Activated CD4-positive, alpha-beta T cell treated with anti-CD3 and anti-CD28 coated beads for 1 hour (primary cell): Measurements from ENCODE around the gene DPF3.

Source experiments
- DNase-seq: peaks from one replicate; pipeline ENCODE4 v3.0.0-alpha.2; 2020

The DPF3 gene

DNA sequence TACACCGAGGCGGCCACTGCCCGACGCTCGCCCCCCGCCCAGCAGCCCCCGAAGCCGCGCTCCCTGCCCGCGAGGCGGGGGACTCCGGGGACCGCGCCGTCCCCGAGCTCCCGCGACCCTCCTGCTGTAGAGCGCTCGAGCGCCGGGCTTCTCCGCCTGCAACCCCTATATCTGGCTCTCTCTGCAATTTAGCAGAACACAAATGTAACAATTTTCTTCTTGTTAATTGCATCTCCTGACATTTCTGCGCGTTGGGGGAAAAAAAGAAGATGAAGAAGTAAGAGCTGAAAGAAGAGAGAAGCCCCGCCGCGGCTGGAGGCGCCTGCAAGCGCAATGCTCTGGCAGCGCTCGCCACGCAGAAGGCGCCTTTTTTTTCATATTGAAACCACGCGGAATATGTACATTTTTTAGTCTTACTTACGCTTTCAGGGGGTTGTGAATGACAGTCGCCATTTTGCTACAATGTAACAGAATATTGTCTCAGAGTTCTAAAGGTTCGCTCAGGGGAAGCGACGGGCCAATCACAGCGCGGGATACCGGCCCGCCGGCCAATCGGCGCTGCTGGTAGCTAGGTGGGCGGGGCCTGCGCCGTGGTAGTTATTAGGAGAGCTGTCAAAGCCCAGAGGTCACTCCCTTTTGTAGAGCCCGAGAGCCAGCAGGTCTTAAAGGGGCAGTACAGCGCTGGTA lies at the start of gene DPF3:
Gene DPF3, minus strand, starts transcription at position 466 of the 687 bp plus-strand sequence. Its CDS starts 13 bp downstream, at position 453.
- DNase-seq = peak; percentile 87

DNA sequence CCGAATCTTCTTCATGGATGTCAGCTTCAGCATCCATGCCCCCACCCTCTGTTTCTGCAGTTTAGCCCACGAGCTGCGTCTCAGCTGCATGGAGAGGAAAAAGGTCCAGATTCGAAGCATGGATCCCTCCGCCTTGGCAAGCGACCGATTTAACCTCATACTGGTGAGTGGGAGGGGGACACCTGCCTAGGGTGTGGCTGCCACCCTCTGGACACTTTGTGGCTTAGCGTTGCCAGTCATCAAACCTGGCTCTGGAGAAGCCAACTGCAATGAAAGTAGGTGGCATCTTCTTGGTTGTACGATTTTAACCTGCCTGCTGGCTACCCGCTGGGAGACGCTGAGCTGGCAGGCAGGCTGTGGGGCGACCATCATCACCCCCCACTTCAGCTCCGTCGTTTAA lies 49.0 kb upstream of the DPF3 start:
- no peak for DNase-seq

DNA sequence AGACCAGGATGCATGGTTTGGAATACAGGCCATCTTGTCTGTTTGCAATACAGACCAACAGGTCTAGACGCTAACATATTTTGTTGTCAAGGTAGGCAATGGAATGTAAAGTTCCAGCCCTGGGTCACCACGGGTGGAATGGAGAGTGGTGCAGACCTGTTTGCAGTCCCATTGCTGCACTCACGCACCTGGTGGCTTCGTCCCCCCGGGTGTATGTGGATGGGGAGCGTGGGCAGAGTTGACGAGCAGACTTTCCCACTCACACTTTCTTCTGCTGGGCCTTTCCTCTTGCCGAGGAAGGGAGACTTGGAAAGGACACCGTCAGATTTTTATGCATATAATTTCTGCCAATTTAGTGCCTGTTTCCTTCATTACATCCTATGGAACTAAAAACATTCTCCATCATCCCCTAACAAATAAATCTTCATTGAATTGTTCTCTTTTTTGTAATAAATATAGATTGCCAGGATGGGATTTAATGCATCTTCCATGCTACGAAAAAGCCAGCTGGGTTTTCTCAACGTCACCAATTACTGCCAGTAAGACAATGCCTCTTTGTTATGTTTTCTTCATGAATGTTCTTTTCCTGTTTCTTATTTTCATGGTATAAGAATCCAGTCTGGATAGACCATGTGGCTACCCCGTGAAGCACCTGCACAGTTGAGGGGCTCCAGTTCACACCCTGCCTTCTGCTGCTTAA lies 47.5 kb upstream of the DPF3 start:
- DNase-seq = no peak

DNA sequence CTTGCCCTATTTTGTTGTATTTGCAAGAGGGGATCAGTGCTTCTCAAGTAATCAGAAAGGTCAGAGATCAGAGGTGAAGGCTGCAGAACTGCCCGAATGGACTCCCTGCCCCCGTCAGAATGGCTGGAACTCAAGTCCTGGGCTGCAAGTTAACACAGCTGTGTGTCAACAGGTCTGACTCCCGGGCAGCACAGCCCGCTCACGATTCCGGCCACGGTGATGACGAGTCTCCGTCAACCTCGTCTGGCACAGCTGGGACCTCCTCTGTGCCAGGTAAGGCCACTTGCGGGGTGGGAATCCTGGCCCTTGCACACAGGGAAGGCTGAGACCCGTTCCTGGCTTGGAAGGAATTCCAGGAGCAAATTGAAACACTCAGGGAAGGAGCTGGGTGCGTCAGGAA lies 45.7 kb upstream of the DPF3 start:
- DNase-seq = no peak

DNA sequence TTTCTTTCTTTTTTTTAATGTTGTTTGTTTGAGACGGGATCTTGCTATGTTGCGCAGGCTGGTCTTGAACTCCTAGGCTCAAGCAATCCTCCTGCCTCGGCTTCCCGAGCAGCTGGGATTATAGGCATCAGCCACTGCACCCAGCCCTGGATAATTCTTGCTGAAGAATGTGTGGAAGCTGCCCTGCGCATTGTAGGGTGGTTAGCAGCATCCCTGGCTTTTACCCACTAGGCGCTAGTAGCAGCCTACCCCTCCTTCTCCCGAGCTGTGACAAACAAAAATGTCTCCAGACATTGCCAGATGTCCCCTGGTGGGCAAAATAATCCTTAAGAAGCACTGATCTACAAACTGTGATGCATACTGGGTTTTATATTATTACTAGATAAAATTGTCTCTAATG lies 39.0 kb upstream of the DPF3 start:
- DNase-seq = no peak

DNA sequence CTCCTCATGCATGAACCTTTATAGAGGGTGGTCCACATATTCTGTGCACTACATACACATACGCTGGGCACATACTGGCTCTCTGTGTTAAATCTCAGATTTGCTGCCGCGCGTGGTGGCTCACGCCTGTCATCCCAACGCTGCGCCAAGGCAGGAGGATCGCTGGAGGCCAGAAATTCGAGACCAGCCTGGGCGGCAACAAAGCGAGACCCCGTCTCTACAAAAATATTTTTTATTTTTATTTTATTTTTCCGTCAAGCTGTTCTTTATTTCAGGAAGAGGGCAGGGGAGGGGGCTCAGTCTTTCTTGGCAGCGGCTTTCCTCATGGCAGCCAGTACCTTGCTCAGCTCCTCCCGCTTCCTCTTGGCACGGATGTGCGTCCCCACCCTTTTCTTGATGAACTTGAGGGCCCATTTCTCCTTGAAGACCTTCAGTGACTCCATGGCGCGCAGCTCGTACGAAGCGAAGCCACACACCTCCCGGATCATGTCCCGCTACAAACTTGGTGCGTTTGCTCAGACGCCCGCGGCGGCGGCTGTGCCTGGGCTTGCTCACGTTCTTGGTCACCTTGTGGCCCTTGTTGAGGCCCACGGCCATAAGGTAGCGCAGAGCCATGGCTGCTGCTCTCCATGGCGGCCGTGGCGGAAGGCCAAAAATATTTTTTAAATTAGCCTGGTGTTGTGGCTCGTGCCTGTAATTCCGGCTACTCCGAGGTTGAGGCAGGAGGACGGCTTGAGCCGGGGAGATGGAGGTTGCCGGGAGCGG lies 35.6 kb upstream of the DPF3 start:
- DNase-seq = no peak

DNA sequence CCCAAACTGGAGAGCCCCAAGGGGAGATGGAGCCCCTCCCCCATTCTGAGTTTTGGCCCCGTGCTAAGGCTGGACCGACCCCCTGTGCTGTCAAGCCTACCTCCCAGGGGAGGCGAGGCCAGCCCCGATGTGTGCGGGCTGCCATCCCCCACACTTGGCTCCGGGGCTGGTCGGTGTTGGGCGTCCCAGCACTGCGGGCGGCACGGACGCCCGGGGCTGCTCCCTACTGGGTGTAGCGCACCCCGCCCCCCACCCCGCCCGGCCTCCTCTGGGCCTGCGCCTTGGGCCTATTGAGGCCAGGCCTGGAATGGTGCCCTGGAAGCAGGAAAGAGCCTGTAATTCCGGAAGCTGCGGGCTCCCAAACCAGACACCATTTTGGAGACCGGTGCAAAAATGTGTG lies 35.0 kb upstream of the DPF3 start:
- no peak for DNase-seq

DNA sequence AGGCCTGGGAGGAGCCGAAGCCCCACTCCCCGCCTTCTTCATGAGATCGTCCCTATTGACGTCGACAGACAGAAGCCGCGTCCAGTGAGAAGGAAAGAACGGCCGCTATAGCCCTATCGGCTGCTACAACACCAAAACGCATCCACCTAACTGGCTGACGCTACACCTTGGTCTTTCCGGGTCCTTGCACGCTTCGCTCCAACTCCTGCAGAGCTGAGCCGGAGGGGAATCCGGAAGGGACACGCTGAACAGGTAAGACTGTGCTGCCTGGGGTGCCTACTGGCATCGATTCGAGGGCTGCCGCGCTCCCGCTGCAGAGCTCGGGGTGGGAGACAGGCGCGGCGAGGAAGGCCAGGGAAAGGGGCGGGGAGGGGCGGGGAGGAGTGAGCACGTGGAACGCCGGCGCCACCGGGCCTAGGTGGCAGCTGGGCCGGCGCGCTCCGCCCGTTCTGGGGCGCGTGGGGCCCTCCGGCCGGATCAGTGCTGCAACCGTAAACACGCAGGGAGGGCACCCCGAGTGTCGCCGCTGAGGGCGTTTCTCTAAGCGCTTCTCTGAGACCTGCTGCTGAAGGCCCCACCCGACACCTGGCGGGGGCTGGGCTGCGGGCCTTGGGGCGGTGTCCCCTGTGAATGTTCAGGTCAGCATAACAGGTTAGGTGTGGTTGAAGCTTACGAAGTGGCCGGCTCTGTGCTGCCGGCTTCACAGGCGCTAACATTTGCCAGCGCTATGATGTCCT lies 32.6 kb upstream of the DPF3 start, which contains the start of gene DCAF4:
Gene DCAF4, plus strand, starts transcription at position 173 of the 737 bp plus-strand sequence. CDS start 11,515 bp downstream, outside the sequence.
- DNase-seq = peak; percentile 90

DNA sequence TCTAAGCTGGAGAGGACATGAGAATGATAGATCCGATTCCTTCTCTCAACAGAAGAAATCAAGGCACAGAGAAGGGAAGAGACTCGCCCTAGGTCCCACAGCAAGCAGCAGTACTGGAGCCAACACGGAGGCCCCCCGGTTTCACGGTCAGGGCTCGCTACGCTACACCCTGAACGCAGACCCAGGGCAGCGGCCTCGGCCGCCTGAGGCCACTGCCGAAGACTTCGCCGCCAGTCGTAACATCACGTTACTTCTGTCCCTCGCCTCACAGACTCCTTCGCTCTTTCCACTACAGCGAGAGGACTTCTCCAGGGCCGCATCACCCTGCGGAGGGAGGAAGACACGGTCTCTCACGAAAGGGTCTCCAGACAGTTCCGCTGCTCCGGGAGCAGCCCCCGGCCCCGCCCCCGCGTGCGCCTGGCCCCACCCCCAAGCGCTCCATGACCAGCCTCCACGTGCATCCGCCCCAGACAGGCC lies 32.0 kb upstream of the DPF3 start:
- no peak for DNase-seq

DNA sequence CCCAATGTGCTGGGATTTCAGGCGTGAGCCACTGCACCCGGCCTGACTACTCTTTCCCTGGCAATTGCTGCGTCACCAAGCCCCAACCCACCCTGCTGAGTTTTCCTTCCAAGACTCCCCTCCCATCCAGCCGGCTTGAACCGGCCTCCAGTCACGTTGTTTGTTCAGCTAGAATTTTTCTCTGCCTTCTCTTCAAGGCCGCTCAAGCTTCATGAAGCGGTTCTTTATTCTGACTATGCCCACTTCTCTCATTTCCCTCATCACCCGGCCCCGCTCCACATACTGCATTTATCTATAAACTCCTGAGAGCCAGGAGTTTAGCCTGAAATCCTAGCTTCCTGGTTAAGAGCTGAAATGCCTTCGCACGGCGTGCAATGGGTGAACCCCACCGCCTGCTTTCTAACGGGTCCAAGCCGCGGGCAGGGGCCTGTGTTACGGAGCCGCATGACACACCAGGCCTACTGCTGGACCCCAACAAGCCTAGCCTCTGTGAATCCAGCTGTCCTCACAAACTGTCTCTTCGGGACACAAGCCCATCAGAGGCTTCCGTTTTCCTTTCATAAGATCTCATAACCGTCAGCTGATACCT lies 31.4 kb upstream of the DPF3 start:
- DNase-seq = no peak

DNA sequence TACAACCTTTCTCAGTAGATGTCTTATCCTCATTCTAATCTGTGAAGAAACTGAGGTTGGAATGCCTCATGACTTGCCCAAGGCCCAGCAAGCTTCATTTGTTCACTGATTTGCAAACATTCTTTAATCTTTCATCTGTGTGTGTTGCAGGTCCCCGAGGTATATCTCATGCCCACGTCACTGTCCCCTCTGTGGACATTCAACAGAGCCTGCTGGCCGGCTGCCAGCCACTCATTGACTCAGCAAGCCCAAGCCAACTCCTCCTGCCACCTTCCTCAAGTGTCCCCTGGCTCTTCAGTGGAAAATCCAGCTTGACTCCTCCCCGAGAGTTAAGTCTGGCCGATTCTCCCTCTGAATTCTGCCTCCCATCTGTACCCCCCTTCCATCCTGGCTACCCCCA lies 30.4 kb upstream of the DPF3 start:
- DNase-seq = no peak

DNA sequence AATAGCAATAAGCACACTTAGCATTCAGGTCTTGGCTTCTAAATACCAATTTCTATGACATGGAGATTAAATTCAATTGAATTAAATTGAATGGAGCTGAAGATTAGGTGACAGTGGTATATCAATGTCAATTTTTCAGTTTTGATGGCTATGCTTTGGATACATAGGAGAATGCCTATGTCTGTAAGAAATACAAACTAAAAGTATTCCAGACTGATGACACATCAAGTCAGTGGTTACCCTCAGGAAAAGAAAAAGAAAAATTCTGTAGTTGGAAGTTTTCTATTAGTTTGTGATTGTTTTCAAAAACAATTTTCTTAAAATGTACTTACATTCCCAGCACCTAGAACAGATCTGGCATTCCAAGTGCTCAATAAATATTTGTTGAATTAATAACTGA lies 27.5 kb upstream of the DPF3 start:
- no peak for DNase-seq

DNA sequence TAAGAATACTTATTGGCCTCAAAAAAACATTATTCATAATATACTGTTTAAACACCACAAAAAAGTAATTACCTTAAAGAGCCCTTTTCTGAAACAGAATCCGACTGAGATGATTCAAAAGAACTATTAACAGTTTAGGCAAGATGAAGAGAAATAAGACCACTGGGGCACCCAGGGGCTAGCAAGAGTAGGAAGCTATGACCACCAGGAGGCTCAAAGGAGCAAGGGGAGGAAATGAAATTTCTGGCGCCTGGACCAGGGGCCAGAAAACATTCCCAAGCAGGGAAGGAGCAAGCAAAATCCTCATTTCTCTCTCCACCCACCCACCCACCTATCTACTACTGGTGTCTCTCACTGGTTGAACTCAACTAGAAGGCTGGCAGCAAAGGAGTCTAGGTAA lies 26.1 kb upstream of the DPF3 start:
- no peak for DNase-seq

DNA sequence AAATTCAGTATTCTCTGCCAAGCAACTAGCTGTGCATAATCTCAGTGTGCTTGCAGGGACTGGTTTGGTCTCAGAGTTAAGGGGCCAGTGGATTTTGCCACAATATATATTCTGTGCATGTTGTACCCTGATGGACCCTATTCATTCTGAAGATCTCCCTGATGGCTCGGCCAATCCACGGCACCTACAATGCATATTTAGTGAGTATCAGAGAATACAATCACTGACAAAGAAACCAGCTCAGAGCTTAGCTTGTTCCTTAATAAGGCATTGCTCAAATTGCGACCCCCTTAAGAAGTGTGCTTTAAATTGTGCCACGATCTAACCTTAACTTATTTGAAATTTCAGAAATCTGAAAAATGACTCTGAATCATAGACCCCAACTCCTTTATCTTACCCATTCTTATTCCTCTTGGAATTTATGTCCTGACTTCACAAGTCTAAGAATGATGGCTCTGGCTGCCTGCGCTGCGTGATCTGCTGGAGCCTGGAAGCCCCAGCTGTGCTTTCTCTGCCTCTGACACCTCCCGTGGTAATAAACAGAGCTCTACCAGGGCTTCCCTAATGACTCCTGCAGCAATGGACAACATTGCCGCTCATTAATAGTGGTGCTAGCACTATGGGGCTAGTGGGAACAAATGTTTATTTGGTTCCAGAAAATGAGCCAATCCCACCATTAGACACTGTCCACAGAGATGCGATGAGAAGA lies 23.3 kb upstream of the DPF3 start:
- no peak for DNase-seq

DNA sequence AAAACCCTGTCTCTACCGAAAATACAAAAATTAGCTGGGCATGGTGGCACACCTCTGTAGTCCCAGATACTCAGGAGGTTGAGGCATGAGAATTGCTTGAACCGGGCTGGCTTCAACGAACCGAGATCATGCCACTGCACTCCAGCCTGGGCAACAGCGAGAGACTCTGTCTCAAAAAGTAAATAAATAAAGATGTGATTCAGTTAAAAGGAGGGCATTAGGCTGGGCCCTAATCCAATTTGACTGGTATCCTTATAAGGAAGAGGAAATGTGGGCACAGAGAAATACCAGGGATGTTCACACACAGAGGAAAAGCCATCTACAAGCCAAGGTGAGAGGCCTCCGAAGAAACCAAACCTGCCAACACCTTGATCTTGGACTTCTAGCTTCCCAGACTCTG lies 22.3 kb upstream of the DPF3 start:
- DNase-seq = no peak

DNA sequence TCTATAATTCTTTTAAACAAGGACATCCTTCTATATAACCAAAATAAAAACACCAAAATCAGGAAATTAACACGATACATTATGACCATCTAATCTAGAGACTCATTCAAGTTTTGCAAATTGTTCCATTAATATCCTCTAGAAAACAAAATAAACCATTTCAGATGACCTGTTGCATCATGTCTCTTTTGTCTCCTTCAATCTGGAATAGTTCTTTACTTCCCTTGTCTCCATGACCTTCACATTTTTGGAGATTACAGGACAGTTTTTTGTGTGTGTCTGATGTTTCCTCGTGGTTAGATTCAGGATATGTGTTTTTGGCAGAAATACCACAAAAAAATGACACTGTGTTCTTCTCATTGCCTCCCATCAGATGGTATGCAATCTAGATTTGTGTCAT lies 19.9 kb upstream of the DPF3 start:
- DNase-seq = no peak

DNA sequence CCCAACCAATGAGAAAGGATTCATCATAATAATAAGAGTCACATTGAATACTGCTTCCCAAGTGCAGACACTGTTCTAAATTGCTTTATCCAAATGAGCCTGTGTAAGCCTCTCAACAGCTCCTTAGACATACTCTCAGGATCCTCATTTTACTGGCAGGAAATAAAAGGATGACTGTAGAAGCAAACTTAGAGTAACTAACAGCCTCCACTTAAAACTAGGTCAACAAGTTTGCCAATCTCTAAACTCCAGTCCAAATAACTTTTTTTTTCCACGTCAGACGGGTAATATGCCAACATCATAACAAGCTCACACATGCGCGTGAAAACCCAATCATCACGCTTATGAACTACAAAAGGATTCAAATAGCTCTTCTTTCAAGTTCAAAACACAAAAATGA lies 15.3 kb upstream of the DPF3 start:
- no peak for DNase-seq

DNA sequence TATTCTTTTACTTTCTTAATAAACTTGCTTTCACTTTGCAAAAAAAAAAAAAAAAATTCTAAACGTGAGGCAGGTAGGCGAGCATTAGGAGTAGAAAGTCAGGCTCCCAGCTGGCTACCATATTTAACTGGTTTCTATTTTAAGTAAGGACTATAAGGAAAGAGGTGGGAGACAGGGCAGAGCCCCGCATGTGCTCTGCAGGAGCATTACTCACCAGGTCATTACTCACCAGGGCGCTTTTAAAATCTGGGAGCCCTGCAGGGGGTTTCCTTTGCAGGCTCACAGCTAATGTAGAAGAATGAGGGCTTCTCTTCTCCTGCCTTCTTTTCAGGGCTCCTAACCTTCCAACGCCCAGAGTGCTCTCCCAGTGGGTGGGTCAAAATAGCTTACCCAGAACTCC lies 14.0 kb upstream of the DPF3 start:
- DNase-seq = no peak

DNA sequence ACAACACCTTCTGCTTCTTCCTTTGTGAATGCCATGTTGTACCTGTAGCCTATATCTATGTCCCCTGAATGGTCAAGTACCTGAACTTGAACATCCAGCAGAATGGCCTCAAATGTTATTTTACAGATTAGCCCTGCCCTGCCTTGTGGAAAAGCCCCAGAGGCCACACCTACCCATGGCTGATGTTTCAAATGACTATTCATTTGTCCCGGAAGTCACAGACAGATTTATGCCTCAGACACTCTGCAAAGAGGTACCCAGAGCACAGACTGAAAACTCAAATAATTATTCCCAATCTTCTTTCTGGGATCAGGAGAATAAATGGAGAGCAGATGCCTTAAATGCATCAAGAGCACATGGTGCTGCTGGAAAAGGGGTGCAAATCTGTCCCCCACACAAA lies 13.0 kb upstream of the DPF3 start:
- no peak for DNase-seq

DNA sequence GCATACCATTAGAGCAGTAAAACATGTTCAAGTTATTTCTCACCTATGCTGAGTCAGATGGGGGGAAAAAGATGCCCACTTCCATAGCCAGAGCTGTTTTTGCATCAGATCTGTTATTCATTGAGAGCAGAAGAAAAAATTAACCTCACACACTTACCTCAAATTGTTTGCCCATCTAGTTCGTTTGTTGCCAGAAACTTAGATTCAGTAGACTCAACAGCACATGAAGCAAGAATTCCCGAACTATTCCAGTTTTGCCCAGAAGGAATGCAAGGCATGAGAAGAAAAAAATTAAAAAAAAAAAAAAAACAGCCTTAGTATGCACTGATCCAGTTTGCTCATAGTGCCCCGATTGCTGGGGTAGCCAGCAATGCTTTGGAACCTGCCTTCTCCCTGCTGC lies 12.4 kb upstream of the DPF3 start:
- DNase-seq = no peak

DNA sequence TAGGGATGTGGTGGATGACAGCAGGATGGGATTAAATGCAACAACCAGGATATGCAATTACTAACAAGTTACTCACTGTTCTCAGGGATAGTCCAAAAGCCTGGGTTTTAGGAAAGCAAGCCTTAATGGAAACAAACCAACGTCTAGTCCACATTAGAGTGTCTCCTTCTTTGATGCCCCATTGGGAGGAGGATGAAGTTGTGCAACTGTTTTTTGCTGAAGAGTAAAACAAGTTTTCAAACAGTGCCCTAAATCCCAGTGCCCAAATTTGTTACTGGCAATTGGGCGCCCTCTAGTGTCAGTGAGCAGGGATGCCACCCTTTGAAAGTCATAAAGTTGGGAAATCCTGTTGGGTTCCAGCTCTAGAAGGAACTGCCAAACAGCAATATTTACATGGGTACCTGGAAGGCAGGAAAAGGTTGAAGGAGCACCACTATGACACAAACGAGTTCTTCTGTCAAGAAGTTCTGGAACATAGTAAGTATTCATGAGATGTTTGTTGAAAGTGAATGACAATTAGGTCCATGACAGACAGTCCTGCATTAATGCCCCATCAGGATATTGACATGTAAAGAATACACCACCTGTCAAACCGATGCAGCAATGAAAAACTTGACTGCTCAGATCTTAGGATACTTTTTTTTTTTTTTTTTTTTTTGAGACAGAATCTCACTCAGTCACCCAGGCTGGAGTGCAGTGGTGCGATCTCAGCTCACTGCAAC lies 11.1 kb upstream of the DPF3 start:
- DNase-seq = peak; percentile 45
